Progenitor cell of endocrine pancreas (in vitro differentiated cells): Measurements from ENCODE around the gene ZFYVE19. TPM values are rescaled to one million over a fixed set of nuclear protein-coding genes. Genes with fewer than 3 reads are reported as not detected.
"Not testable (repeated sequence)": the region's sequence is repeated elsewhere in the genome, so short reads cannot be mapped to it uniquely, and the experiment has no call there.

Source experiments
- DNase-seq: peaks from one replicate; pipeline ENCODE4 v3.0.0; 2021; ENCODE audit warnings: low spot score; ENCODE audit not compliant: unreplicated experiment
- H3K27ac Mint-ChIP-seq: 2 replicates; pipeline ENCODE4 v1.8.0; 2021; ENCODE audit warnings: mild to moderate bottlenecking, moderate library complexity, mixed read lengths
- H3K27me3 Mint-ChIP-seq: 2 replicates; pipeline ENCODE4 v1.8.0; 2021; ENCODE audit warnings: mixed read lengths
- H3K36me3 Mint-ChIP-seq: 2 replicates; pipeline ENCODE4 v1.8.0; 2022; ENCODE audit warnings: mixed read lengths; ENCODE audit not compliant: insufficient read depth
- H3K4me1 Mint-ChIP-seq: 2 replicates; pipeline ENCODE4 v1.8.0; 2021; ENCODE audit warnings: low read depth, mixed read lengths
- H3K4me3 Mint-ChIP-seq: 2 replicates; pipeline ENCODE4 v1.8.0; 2021; ENCODE audit warnings: low read depth, mild to moderate bottlenecking, moderate library complexity, mixed read lengths
- H3K9me3 Mint-ChIP-seq: 2 replicates; pipeline ENCODE4 v1.8.0; 2021; ENCODE audit warnings: low read depth, mixed read lengths
- total RNA-seq: library from RNA; stranded (reverse); gene quantifications from 2 replicates; pipeline ENCODE4 v1.2.1, GENCODE V29; 2021
- TF ChIP-seq, protein P1 (sequence below): fragments of 200-600 bp; sonication (generic); IDR thresholded peaks from one replicate; pipeline ENCODE4 v1.5.0; 2021; ENCODE audit warnings: antibody characterized with exemption, mild to moderate bottlenecking; ENCODE audit not compliant: unreplicated experiment

Gene ZFYVE19
- total RNA-seq, 1 donor from 2014 or later: 25.2 TPM

DNA sequence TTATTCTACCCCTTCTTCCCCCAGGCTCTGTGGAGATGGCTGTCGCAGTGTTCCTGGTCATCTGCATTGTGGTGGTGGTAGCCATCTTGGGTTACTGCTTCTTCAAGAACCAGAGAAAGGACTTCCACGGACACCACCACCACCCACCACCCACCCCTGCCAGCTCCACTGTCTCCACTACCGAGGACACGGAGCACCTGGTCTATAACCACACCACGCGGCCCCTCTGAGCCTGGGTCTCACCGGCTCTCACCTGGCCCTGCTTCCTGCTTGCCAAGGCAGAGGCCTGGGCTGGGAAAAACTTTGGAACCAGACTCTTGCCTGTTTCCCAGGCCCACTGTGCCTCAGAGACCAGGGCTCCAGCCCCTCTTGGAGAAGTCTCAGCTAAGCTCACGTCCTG is 49.9 kb downstream of the ZFYVE19 start:
- H3K36me3 Mint-ChIP-seq: peaks cover 13% of the 10 kb centered on the region
- no peak overlapping the region for H3K4me3 Mint-ChIP-seq
- no peaks in the 10 kb centered on the region for H3K9me3 Mint-ChIP-seq
- DNase-seq: no peak
- no peaks in the 10 kb centered on the region for H3K27me3 Mint-ChIP-seq
- TF ChIP-seq, protein P1, sequence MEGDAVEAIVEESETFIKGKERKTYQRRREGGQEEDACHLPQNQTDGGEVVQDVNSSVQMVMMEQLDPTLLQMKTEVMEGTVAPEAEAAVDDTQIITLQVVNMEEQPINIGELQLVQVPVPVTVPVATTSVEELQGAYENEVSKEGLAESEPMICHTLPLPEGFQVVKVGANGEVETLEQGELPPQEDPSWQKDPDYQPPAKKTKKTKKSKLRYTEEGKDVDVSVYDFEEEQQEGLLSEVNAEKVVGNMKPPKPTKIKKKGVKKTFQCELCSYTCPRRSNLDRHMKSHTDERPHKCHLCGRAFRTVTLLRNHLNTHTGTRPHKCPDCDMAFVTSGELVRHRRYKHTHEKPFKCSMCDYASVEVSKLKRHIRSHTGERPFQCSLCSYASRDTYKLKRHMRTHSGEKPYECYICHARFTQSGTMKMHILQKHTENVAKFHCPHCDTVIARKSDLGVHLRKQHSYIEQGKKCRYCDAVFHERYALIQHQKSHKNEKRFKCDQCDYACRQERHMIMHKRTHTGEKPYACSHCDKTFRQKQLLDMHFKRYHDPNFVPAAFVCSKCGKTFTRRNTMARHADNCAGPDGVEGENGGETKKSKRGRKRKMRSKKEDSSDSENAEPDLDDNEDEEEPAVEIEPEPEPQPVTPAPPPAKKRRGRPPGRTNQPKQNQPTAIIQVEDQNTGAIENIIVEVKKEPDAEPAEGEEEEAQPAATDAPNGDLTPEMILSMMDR: no peak
- peaks cover 15% of the 10 kb centered on the region for H3K4me1 Mint-ChIP-seq
- H3K27ac Mint-ChIP-seq: peak overlapping the region; percentile 97

DNA sequence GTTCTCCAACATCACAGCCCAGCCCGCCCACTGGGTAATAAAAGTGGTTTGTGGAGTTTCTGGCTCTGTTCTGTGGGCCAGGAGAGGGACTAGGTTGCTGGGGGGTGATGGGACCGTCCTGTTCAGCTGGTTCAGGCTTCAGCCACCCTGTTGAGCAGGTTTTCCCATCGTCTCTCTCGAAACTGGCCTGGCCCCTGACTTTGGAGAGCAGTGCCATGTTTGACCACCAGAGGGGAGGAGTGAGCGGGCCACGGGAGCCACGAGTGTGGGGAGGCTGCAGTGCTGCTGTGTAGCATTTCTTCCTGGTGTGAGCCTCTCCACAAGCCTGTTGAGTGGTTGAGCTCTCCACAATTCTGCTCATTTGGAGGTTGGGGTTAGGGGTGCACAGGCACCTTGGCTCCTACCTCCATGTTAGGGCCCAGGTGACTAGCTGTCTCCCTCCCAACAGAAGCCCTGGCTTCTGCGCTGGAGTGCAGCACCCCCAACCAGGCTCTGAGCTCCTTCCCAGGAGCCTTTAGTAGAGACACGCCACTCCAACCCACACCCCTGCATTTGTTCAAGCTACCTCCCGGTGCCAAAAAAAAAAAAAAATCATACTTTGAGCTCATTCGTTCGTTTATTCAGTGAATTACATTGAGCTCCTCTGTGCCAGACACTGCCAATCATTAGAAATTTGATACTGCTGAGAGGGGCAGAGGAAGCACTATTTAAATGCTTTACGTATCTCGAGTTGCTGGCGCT is 50.9 kb downstream of the ZFYVE19 start:
- Mint-ChIP-seq H3K27ac (peak overlapping the region; percentile 97), H3K4me3 (no peak overlapping the region), H3K36me3 (peaks cover 13% of the 10 kb centered on the region), H3K27me3 (no peaks in the 10 kb centered on the region), H3K9me3 (no peaks in the 10 kb centered on the region), H3K4me1 (peaks cover 17% of the 10 kb centered on the region)
- TF ChIP-seq, protein P1: peak; percentile 93
- peak; percentile 89 for DNase-seq

DNA sequence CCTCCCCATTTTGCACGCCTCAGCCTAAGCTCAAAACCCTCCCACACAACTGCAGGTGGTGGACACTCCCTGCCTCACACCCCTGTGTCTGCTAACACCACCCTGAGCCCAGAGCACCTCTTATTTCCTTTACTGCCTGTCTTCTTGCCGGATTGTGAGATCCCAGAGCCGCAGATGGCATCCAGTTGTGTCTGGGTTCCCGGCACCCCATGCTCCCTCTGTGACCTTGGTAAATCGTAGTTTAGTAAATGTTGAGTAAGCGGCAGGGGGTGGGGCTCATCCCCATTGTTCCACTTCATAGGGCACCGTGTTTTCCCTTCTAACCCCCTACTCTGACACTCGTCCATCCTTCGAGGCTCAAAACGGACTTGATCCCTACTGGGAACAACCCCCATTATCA is 51.8 kb downstream of the ZFYVE19 start:
- Mint-ChIP-seq H3K9me3 (no peaks in the 10 kb centered on the region), H3K36me3 (peaks cover 13% of the 10 kb centered on the region), H3K4me1 (peaks cover 20% of the 10 kb centered on the region), H3K27me3 (no peaks in the 10 kb centered on the region), H3K4me3 (no peak overlapping the region), H3K27ac (peak overlapping the region; percentile 84)
- DNase-seq: no peak
- TF ChIP-seq, protein P1: no peak

DNA sequence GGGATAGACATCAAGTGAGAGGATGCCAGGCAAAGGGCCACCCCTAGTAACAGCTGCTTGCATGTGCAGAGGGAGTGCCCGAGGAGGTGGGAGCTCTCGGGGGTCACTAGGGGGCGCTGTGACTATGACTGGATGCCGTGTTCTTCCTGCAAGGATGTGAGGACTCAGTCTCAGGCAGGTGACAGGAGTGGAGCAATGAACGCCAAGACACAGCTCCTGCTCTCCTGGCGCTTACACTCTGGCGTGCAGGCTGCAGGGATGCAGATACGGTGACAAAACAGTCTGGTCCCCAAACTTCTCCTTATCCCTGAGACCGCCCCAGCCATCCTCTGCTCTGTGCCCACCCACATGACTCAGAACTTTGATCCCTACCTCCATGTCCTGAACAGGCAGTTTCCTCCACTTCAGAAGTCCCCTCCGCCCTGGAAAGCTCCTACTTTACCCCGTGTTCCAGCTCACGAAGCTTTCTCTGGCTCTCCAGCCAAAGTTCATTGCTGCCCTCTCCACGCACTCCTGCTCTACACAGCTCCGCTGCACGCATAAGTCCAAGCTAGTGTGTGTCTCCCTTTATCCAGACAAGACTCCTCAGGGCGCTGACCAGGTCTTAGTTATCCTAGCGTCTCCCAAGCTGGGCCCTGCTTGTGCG is 52.4 kb downstream of the ZFYVE19 start:
- H3K4me1 Mint-ChIP-seq: peaks cover 20% of the 10 kb centered on the region
- peak; percentile 69 for DNase-seq
- H3K36me3 Mint-ChIP-seq: peaks cover 13% of the 10 kb centered on the region
- H3K9me3 Mint-ChIP-seq: no peaks in the 10 kb centered on the region
- H3K27ac Mint-ChIP-seq: peak overlapping the region; percentile 90
- no peaks in the 10 kb centered on the region for H3K27me3 Mint-ChIP-seq
- TF ChIP-seq, protein P1: peak; percentile 83
- no peak overlapping the region for H3K4me3 Mint-ChIP-seq

DNA sequence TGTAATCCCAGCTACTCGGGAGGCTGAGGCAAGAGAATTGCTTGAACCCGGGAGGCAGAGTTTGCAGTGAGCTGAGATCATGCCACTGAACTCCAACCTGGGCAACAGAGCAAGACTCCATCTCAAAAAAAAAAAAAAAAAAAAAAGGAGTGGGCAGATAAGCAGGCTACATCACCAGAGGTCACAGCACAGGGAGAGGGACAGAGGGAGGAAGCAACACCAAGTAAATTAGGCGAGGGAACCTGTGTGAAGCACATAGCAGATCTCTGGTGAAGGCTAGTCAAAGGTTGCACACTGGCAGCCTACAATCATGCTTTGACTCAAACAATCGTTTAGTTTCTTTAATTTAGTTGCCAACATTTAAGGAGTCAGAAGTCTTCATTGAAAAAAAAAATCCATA is 54.3 kb downstream of the ZFYVE19 start:
- H3K36me3 Mint-ChIP-seq, H3K4me3 Mint-ChIP-seq, DNase-seq, H3K27me3 Mint-ChIP-seq, H3K27ac Mint-ChIP-seq, H3K9me3 Mint-ChIP-seq: not testable (repeated sequence)
- H3K4me1 Mint-ChIP-seq: peaks cover 20% of the 10 kb centered on the region
